Measurements from ENCODE around the gene CLK2.
"Not testable (repeated sequence)": the region's sequence is repeated elsewhere in the genome, so short reads cannot be mapped to it uniquely, and the experiment has no call there.

The CLK2 gene

GRCh38 chr1:155295942-155296267 lies 22.6 kb upstream of the CLK2 start:
- TF ChIP-seq CTCF (IDR thresholded peaks at IDR 0.05) = no peak
- no peak overlapping the region for H3K4me3 ChIP-seq
- H3K27ac ChIP-seq = no peak overlapping the region
- no peak for DNase-seq (ENCODE audit: low spot score)

GRCh38 chr1:155295183-155295941 lies 22.1 kb upstream of the CLK2 start:
- Histone ChIP-seq H3K4me3 (peak overlapping the region; percentile 52), H3K27ac (no peak overlapping the region)
- no peak for DNase-seq (ENCODE audit: low spot score)
- no peak for TF ChIP-seq CTCF (IDR thresholded peaks at IDR 0.05)

- no peak overlapping the region for H3K27ac ChIP-seq
- TF ChIP-seq CTCF (IDR thresholded peaks at IDR 0.05) = no peak
- peak overlapping the region; percentile 52 for H3K4me3 ChIP-seq
- DNase-seq (ENCODE audit: low spot score) = no peak
These were observed 21.3 kb upstream of the CLK2 start for GRCh38 chr1:155294520-155295182.

GRCh38 chr1:155293086-155293749 lies 19.9 kb upstream of the CLK2 start:
- no peak for DNase-seq (ENCODE audit: low spot score)
- no peak overlapping the region for H3K4me3 ChIP-seq
- H3K27ac ChIP-seq = no peak overlapping the region
- no peak for TF ChIP-seq CTCF (IDR thresholded peaks at IDR 0.05)

GRCh38 chr1:155291006-155291405 lies 17.7 kb upstream of the CLK2 start:
- DNase-seq (ENCODE audit: low spot score); H3K4me3 ChIP-seq; H3K27ac ChIP-seq: not testable (repeated sequence)

- no peak for TF ChIP-seq CTCF (IDR thresholded peaks at IDR 0.05)
- no peak for DNase-seq (ENCODE audit: low spot score)
These were observed 14.8 kb upstream of the CLK2 start for GRCh38 chr1:155287987-155288543.

GRCh38 chr1:155286544-155286943 lies 13.2 kb upstream of the CLK2 start:
- Histone ChIP-seq H3K27ac (no peak overlapping the region), H3K4me3 (no peak overlapping the region)
- no peak for TF ChIP-seq CTCF (IDR thresholded peaks at IDR 0.05)
- DNase-seq (ENCODE audit: low spot score) = no peak

More at GRCh38 chr1:155287987-155288543, 14.8 kb upstream of the CLK2 start:
- Histone ChIP-seq H3K4me3 (no peak overlapping the region), H3K27ac (no peak overlapping the region)
